HEK293 (cell line): ENCODE results near the gene BMERB1.

Experiments
- CTCF ChIA-PET: fragments of 350-600 bp; formaldehyde crosslinking; extraction: SDS; loops from one replicate; lab custom pipeline; 2021; ENCODE audit warnings: antibody characterized with exemption; lab: Yijun Ruan, JAX
- POLR2A ChIA-PET: fragments of 300-600 bp; formaldehyde crosslinking; extraction: SDS; loops from one replicate; lab custom pipeline; 2020; ENCODE audit warnings: antibody characterized with exemption, inconsistent platforms; lab: Yijun Ruan, JAX
- H3K27ac ChIP-seq: fragments of 200-500 bp; sonication (Bioruptor generic); 2 replicates; pipeline ENCODE4 v1.5.1; 2014; ENCODE audit warnings: low read depth, low read length, control low read depth, inconsistent platforms; ENCODE audit errors: extremely low read depth
- H3K36me3 ChIP-seq, 2 experiments: fragments of 200-500 bp in 1 of 2; sonication (Bioruptor generic) in 1 of 2; 1 replicate in 1 of 2; 2 replicates in 1 of 2; pipeline ENCODE4 v1.5.1; 2014 to 2017; ENCODE audit warnings: inconsistent platforms in 2 of 2, low read length in 2 of 2; ENCODE audit not compliant: control insufficient read depth in 2 of 2, insufficient read depth in 1 of 2
- H3K4me1 ChIP-seq: fragments of 200-500 bp; sonication (Bioruptor generic); 2 replicates; pipeline ENCODE4 v1.5.1; 2014; ENCODE audit warnings: mild to moderate bottlenecking, low read length, inconsistent platforms; ENCODE audit not compliant: control insufficient read depth, insufficient read depth
- H3K4me3 ChIP-seq: 2 replicates; pipeline ENCODE4 v1.5.1; 2011; ENCODE audit warnings: low read depth, mild to moderate bottlenecking, control low read depth, low read length, moderate library complexity
- H3K9me3 ChIP-seq: fragments of 200-500 bp; sonication (Bioruptor generic); 2 replicates; pipeline ENCODE4 v1.5.1; 2014; ENCODE audit warnings: low read depth, low read length, inconsistent platforms; ENCODE audit not compliant: control insufficient read depth, insufficient read depth
- BCL11A ChIP-seq: fragments of 450-650 bp; formaldehyde crosslinking; IDR thresholded peaks from 2 replicates; pipeline ENCODE4 v1.5.1; 2016; ENCODE audit warnings: low read depth, missing biosample characterization, missing genetic modification characterization
- HOXA7 ChIP-seq: sonication (generic); formaldehyde crosslinking; IDR thresholded peaks from 2 replicates; pipeline ENCODE4 v1.8.1; 2022; ENCODE audit warnings: missing genetic modification reagents, borderline replicate concordance
- ZNF121 ChIP-seq: fragments of 450-650 bp; formaldehyde crosslinking; IDR thresholded peaks from 2 replicates; pipeline ENCODE4 v1.5.1; 2016; ENCODE audit warnings: missing biosample characterization, missing genetic modification characterization
- ZNF155 ChIP-seq: fragments of 450-650 bp; formaldehyde crosslinking; IDR thresholded peaks from 2 replicates; pipeline ENCODE4 v1.5.1; 2016; ENCODE audit warnings: missing biosample characterization, missing genetic modification characterization
- ZNF37A ChIP-seq: fragments of 450-650 bp; IDR thresholded peaks from 2 replicates; pipeline ENCODE4 v1.5.1; 2018; ENCODE audit warnings: missing biosample characterization, missing genetic modification characterization
- ZNF391 ChIP-seq: fragments of 450-650 bp; formaldehyde crosslinking; IDR thresholded peaks from 2 replicates; pipeline ENCODE4 v1.5.1; 2016; ENCODE audit warnings: low read depth, missing biosample characterization, missing genetic modification characterization, borderline replicate concordance
- ZNF501 ChIP-seq: fragments of 450-650 bp; formaldehyde crosslinking; IDR thresholded peaks from 2 replicates; pipeline ENCODE4 v1.5.1; 2016; ENCODE audit warnings: missing biosample characterization, missing genetic modification characterization
- ZNF747 ChIP-seq: fragments of 450-650 bp; formaldehyde crosslinking; IDR thresholded peaks from 2 replicates; pipeline ENCODE4 v1.5.1; 2016; ENCODE audit warnings: missing biosample characterization, missing genetic modification characterization
- ZNF768 ChIP-seq: fragments of 450-650 bp; formaldehyde crosslinking; IDR thresholded peaks from 2 replicates; pipeline ENCODE4 v1.5.1; 2018; ENCODE audit warnings: missing biosample characterization, mild to moderate bottlenecking, missing genetic modification characterization
- TF ChIP-seq, protein P1 (sequence below): fragments of 450-650 bp; formaldehyde crosslinking; IDR thresholded peaks from 2 replicates; pipeline ENCODE4 v1.5.1; 2016; ENCODE audit warnings: missing biosample characterization, missing genetic modification characterization
- TF ChIP-seq, protein P2 (sequence below): fragments of 450-650 bp; formaldehyde crosslinking; IDR thresholded peaks from 2 replicates; pipeline ENCODE4 v1.5.1; 2016; ENCODE audit warnings: missing biosample characterization, missing genetic modification characterization, borderline replicate concordance
- TF ChIP-seq, protein P3 (sequence below): fragments of 450-650 bp; formaldehyde crosslinking; IDR thresholded peaks from 2 replicates; pipeline ENCODE4 v1.5.1; 2016; ENCODE audit warnings: missing biosample characterization, missing genetic modification characterization, borderline replicate concordance
- TF ChIP-seq, protein P4 (sequence below): fragments of 450-650 bp; formaldehyde crosslinking; IDR thresholded peaks from 2 replicates; pipeline ENCODE4 v1.5.1; 2016; ENCODE audit warnings: missing biosample characterization, missing genetic modification characterization

Gene BMERB1

DNA sequence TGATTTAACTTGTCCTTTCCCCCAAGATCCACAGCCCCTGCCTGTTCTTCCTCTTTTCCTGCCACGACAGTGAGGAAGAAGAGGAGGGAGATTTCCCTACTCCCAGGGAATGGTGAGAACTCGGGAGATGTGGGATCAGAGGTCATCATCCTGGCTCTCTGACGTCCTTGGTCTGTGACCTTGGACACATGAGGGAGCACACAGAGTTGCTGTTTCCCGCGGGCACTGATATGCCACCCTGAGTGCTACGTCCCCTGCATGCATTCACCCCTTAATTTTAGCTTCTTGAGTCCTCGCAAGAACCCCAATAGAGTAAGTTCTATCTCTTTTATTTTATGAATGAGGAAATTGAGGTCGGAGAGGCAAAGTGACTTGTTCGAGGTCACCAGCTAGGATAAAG lies 85.4 kb downstream of the BMERB1 start:
- POLR2A ChIA-PET = no interaction called here
- no peak for TF ChIP-seq ZNF747
- TF ChIP-seq, protein P1, sequence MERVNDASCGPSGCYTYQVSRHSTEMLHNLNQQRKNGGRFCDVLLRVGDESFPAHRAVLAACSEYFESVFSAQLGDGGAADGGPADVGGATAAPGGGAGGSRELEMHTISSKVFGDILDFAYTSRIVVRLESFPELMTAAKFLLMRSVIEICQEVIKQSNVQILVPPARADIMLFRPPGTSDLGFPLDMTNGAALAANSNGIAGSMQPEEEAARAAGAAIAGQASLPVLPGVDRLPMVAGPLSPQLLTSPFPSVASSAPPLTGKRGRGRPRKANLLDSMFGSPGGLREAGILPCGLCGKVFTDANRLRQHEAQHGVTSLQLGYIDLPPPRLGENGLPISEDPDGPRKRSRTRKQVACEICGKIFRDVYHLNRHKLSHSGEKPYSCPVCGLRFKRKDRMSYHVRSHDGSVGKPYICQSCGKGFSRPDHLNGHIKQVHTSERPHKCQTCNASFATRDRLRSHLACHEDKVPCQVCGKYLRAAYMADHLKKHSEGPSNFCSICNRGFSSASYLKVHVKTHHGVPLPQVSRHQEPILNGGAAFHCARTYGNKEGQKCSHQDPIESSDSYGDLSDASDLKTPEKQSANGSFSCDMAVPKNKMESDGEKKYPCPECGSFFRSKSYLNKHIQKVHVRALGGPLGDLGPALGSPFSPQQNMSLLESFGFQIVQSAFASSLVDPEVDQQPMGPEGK (tag by site-specific recombination) = no peak
- TF ChIP-seq ZNF121 (tag by site-specific recombination) = no peak
- TF ChIP-seq ZNF501 = no peak
- TF ChIP-seq, protein P2, sequence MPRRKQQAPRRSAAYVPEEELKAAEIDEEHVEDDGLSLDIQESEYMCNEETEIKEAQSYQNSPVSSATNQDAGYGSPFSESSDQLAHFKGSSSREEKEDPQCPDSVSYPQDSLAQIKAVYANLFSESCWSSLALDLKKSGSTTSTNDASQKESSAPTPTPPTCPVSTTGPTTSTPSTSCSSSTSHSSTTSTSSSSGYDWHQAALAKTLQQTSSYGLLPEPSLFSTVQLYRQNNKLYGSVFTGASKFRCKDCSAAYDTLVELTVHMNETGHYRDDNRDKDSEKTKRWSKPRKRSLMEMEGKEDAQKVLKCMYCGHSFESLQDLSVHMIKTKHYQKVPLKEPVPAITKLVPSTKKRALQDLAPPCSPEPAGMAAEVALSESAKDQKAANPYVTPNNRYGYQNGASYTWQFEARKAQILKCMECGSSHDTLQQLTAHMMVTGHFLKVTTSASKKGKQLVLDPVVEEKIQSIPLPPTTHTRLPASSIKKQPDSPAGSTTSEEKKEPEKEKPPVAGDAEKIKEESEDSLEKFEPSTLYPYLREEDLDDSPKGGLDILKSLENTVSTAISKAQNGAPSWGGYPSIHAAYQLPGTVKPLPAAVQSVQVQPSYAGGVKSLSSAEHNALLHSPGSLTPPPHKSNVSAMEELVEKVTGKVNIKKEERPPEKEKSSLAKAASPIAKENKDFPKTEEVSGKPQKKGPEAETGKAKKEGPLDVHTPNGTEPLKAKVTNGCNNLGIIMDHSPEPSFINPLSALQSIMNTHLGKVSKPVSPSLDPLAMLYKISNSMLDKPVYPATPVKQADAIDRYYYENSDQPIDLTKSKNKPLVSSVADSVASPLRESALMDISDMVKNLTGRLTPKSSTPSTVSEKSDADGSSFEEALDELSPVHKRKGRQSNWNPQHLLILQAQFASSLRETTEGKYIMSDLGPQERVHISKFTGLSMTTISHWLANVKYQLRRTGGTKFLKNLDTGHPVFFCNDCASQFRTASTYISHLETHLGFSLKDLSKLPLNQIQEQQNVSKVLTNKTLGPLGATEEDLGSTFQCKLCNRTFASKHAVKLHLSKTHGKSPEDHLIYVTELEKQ (tag by site-specific recombination) = no peak
- no peak for TF ChIP-seq ZNF155 (tag by site-specific recombination)
- no peak for TF ChIP-seq HOXA7 (CRISPR knock-in tag)
- TF ChIP-seq, protein P3, sequence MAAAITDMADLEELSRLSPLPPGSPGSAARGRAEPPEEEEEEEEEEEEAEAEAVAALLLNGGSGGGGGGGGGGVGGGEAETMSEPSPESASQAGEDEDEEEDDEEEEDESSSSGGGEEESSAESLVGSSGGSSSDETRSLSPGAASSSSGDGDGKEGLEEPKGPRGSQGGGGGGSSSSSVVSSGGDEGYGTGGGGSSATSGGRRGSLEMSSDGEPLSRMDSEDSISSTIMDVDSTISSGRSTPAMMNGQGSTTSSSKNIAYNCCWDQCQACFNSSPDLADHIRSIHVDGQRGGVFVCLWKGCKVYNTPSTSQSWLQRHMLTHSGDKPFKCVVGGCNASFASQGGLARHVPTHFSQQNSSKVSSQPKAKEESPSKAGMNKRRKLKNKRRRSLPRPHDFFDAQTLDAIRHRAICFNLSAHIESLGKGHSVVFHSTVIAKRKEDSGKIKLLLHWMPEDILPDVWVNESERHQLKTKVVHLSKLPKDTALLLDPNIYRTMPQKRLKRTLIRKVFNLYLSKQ (tag by site-specific recombination) = no peak
- TF ChIP-seq ZNF391 (tag by site-specific recombination) = no peak
- TF ChIP-seq, all 188 proteins: peak for 0
- no peaks in the 10 kb centered on the region for H3K9me3 ChIP-seq
- H3K4me3 ChIP-seq = no peak overlapping the region
- no peaks in the 10 kb centered on the region for H3K36me3 ChIP-seq
- CTCF ChIA-PET = interaction anchor here (0.6 kb wide), 1 partner anchor 1600 kb away, joined by 3 read pairs; the partner anchor contains the start of gene ERCC4
- no peak overlapping the region for H3K27ac ChIP-seq
- H3K4me1 ChIP-seq = no peaks in the 10 kb centered on the region

DNA sequence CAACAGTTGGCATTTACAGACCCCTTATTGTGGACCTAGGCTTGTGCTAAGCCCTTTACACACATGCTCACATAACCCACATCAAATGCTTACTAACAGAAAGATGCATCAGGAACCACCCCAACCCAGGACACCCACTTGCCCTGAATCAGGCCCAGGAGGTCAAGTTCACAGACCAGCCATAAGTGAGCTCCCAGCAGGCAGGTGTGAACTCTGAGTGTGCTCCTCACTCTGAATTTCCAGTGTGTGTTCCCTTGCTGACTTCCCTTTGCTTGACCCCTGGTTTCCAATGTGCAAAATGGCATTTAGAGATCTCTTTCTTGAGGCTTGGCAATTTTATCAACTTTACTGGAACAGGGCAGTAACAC lies 87.0 kb downstream of the BMERB1 start:
- POLR2A ChIA-PET = interaction anchor here (1.5 kb wide), 1 partner anchor 19 kb away, joined by 3 read pairs; no protein-coding TSS in a partner anchor
- no peak for TF ChIP-seq BCL11A (tag by site-specific recombination)
- no peak for TF ChIP-seq ZNF37A (tag by site-specific recombination)
- TF ChIP-seq, protein P4, sequence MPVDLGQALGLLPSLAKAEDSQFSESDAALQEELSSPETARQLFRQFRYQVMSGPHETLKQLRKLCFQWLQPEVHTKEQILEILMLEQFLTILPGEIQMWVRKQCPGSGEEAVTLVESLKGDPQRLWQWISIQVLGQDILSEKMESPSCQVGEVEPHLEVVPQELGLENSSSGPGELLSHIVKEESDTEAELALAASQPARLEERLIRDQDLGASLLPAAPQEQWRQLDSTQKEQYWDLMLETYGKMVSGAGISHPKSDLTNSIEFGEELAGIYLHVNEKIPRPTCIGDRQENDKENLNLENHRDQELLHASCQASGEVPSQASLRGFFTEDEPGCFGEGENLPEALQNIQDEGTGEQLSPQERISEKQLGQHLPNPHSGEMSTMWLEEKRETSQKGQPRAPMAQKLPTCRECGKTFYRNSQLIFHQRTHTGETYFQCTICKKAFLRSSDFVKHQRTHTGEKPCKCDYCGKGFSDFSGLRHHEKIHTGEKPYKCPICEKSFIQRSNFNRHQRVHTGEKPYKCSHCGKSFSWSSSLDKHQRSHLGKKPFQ = peak; percentile 54; the same call in 1 of the 2 replicates
- no peak for TF ChIP-seq ZNF768
- Histone ChIP-seq H3K27ac (no peak overlapping the region), H3K4me3 (no peak overlapping the region), H3K4me1 (no peaks in the 10 kb centered on the region), H3K9me3 (no peaks in the 10 kb centered on the region), H3K36me3 (no peaks in the 10 kb centered on the region)
- CTCF ChIA-PET = interaction anchor here (0.6 kb wide), 1 partner anchor 12 kb away, joined by 5 read pairs; no protein-coding TSS in a partner anchor
